Mesangial cell (primary cell): Measurements from ENCODE around the gene ERFL. TPM values are rescaled to one million over a fixed set of nuclear protein-coding genes. Genes with fewer than 3 reads are reported as not detected.

Experiments
- total RNA-seq: library from RNA; depleted of rRNA; stranded (reverse); fragments of >200 nt; gene quantifications from 2 replicates; pipeline ENCODE4 v1.2.3, GENCODE V29; 2015

Gene ERFL
- not detected in 2 replicates for total RNA-seq

GRCh38 chr19:41928221-41928683 is at the start of gene ERFL:
Gene ERFL (minus strand): TSS chr19:41928449. CDS start chr19:41912919, 15,530 bp downstream.

GRCh38 chr19:41959056-41960053 is 31.1 kb upstream of the ERFL start, which contains the start of gene RABAC1:
Gene RABAC1 (minus strand): TSS chr19:41959321. CDS start chr19:41959292, 29 bp downstream.

DNA sequence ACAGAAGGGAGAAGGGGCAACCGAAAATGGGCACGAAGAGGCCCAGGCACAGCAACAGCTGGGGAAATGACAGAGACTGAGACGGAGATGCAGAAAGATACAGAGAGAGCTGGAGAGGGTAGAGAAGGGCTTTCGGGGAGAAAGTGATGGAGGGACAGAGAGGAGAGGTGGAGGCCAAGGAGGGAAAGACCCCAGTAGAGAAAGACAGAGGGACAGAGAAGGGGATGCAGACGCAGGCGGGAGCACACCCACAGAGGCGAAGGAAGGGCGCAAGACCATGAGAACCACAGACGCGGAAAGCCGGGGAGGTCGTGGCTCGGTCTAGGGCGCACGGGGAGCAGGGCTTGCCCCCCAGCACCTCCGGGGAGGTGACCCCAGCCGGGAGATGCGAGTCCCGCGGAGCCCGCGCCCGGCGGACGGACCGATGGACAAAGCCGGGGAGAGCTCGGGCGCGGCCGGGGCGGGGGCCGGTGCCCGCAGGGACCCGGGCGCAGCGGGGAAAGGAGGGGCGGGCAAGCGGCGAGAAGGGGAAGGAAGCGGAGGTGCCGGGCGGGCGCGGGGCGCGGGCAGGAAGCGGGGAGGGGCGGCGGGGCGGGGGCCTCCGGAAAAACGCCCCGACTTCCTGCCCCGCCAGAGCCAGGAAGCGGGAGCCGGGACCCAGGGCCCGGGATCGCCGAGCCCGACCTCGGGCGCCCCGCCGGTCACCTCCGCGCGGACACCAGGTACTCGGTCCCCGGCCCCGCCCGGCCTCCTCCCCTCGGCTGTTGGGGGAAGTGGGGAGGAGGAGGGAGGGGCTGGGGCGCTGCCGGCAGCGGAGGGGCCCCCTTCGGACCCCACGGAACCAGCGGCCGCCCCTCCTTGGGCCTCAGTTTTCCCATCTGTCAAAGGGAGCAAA is 45.4 kb downstream of the ERFL start, which contains the start of gene ARHGEF1:
Gene ARHGEF1, plus strand, starts transcription at position 617 of the 895 bp plus-strand sequence. CDS start 4,899 bp downstream, outside the sequence.

DNA sequence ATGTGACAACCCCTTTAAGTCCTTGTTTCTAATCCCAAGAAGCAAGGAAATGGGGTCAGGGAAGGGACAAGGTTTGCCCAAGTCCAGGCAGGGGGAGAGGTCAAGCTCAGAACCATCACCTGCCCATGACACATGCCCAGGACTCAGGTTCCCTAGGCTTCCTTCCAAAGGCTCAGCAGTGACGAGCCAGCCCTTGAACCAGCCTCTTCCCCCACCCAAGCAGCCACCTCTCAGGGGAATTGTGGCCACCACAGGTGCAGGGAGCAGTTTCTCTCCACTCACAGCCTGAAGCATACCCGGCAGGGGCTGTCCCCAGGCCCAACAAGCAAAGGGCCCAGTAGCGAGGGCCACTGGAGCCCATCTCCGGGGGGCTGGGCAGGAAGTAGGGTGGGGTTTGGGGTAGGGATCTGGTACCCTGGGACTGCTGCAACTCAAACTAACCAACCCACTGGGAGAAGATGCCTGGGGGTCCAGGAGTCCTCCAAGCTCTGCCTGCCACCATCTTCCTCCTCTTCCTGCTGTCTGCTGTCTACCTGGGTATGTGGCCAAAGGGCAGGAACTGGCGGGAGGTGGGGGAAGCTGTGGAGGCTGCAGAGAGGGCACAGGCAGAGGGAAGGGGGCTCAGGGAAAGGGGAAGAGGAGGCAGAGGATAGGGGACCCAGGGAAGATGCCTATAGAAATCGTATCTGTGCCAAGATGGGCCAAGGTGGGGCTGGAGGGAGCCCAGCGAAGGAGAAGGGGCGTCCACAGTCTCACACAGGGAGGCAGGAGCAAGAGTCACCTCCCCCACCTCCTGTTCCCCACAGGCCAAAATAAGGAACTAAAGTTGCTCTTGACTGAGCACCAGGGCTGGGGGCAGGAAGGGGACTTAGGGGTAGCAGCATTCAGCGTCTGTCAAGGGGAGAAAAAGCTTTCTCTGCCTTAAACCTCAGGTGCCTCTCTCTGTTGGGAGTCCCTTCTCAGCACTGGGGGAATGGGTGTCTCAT is 51.1 kb downstream of the ERFL start, which contains the start of gene CD79A:
Gene CD79A, plus strand, starts transcription at position 433 of the 986 bp plus-strand sequence. Its CDS starts 26 bp downstream, at position 459.

GRCh38 chr19:41859618-41860418 is 68.4 kb downstream of the ERFL start, which contains the start of gene RPS19:
Gene RPS19 (plus strand): TSS chr19:41860255. CDS start chr19:41860775, 520 bp downstream.

Other genes with a start within 250 kb of the ERFL start
- gene CEACAM7, start 240.2 kb downstream of the ERFL start, total RNA-seq = not detected in 2 replicates
- not detected in 2 replicates for gene CEACAM5, start 219.8 kb downstream of the ERFL start, total RNA-seq
- not detected in 2 replicates for gene CEACAM6, start 172.9 kb downstream of the ERFL start, total RNA-seq
- gene CEACAM3, start 131.9 kb downstream of the ERFL start, total RNA-seq = not detected in 2 replicates
- not detected in 2 replicates for gene LYPD4, start 83.8 kb downstream of the ERFL start, total RNA-seq
- gene DMRTC2, start 83.4 kb downstream of the ERFL start, total RNA-seq = not detected in 2 replicates
- gene RPS19, start 68.2 kb downstream of the ERFL start, total RNA-seq = 2,150 and 2,952 TPM in 2 replicates
- 0.25 and 0.33 TPM in 2 replicates for gene CD79A, start 51.2 kb downstream of the ERFL start, total RNA-seq
- 49.6 and 64.0 TPM in 2 replicates for gene ARHGEF1, start 45.3 kb downstream of the ERFL start, total RNA-seq
- gene RABAC1, start 30.9 kb upstream of the ERFL start, total RNA-seq = 231 and 277 TPM in 2 replicates
- gene ATP1A3, start 65.8 kb upstream of the ERFL start, total RNA-seq = under 0.01 and 0.49 TPM in 2 replicates
- 1.1 and 5.6 TPM in 2 replicates for gene GRIK5, start 141.8 kb upstream of the ERFL start, total RNA-seq
- gene ZNF574, start 147.7 kb upstream of the ERFL start, total RNA-seq = 19.9 and 24.0 TPM in 2 replicates
- gene POU2F2, start 204.0 kb upstream of the ERFL start, total RNA-seq = 0.38 and 0.98 TPM in 2 replicates